Neuron (in vitro differentiated cells): ENCODE data around the gene TNRC6B.
"Not testable (repeated sequence)": the region's sequence is repeated elsewhere in the genome, so short reads cannot be mapped to it uniquely, and the experiment has no call there.

ENCODE experiments used
- H2AFZ ChIP-seq: one replicate; pipeline ENCODE4 v1.6.1; 2013; ENCODE audit warnings: low read depth, mild to moderate bottlenecking, inconsistent platforms, low read length, moderate library complexity
- H3K27me3 ChIP-seq: one replicate; pipeline ENCODE4 v1.6.1; 2013; ENCODE audit warnings: low read length; ENCODE audit not compliant: insufficient read depth
- H3K36me3 ChIP-seq: one replicate; pipeline ENCODE4 v1.6.1; 2013; ENCODE audit warnings: low read length; ENCODE audit not compliant: insufficient read depth
- H3K4me1 ChIP-seq: one replicate; pipeline ENCODE4 v1.6.1; 2013; ENCODE audit warnings: low read length; ENCODE audit not compliant: insufficient read depth
- H3K4me3 ChIP-seq: 2 replicates; pipeline ENCODE4 v1.5.1; 2013; ENCODE audit warnings: mild to moderate bottlenecking, low read length, moderate library complexity
- H3K9me3 ChIP-seq: one replicate; pipeline ENCODE4 v1.6.1; 2013; ENCODE audit warnings: low read length

Gene TNRC6B

GRCh38 chr22:40211476-40212054 is 33.8 kb downstream of the TNRC6B start:
- Histone ChIP-seq H3K27me3 (no peaks in the 10 kb centered on the region), H3K9me3 (no peaks in the 10 kb centered on the region), H3K4me3 (no peak overlapping the region), H3K36me3 (peaks cover 7% of the 10 kb centered on the region), H3K4me1 (peaks cover 2% of the 10 kb centered on the region), H2AFZ (no peak overlapping the region)

DNA sequence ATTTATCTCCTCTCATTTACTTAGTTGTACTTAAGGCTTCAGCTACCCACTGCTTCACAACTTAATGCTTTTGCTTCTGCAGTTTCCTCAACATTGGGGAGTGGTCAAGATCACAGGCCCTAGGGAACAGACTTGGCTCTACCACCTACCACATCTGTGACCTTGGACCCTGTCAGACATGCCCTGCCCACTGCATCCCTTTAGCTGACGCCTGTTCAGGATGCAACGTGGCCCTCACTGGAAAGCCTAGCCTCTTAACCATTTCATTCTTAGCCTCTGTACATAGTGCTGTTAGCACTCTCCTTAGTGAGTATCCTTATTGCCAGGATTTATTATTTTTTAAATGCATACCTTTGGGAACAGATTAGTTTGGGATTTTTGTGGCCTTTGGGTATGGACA is 34.4 kb downstream of the TNRC6B start:
- Histone ChIP-seq H3K4me1 (peaks cover 2% of the 10 kb centered on the region), H3K27me3 (no peaks in the 10 kb centered on the region), H3K4me3 (no peak overlapping the region), H3K9me3 (no peaks in the 10 kb centered on the region), H2AFZ (no peak overlapping the region), H3K36me3 (peaks cover 7% of the 10 kb centered on the region)

- H3K36me3 ChIP-seq, result peaks cover 9% of the 10 kb centered on the region
- H3K4me1 ChIP-seq, result peaks cover 5% of the 10 kb centered on the region
- H3K27me3 ChIP-seq, result no peaks in the 10 kb centered on the region
- no peaks in the 10 kb centered on the region for H3K9me3 ChIP-seq
- H3K4me3 ChIP-seq, result no peak overlapping the region
- H2AFZ ChIP-seq, result no peak overlapping the region
These were observed 35.8 kb downstream of the TNRC6B start for GRCh38 chr22:40213478-40213877.

- Histone ChIP-seq H3K4me3 (no peak overlapping the region), H3K9me3 (no peaks in the 10 kb centered on the region), H3K36me3 (peaks cover 10% of the 10 kb centered on the region), H2AFZ (no peak overlapping the region), H3K4me1 (peaks cover 3% of the 10 kb centered on the region), H3K27me3 (no peaks in the 10 kb centered on the region)
These were observed 37.5 kb downstream of the TNRC6B start for GRCh38 chr22:40215266-40215665.

DNA sequence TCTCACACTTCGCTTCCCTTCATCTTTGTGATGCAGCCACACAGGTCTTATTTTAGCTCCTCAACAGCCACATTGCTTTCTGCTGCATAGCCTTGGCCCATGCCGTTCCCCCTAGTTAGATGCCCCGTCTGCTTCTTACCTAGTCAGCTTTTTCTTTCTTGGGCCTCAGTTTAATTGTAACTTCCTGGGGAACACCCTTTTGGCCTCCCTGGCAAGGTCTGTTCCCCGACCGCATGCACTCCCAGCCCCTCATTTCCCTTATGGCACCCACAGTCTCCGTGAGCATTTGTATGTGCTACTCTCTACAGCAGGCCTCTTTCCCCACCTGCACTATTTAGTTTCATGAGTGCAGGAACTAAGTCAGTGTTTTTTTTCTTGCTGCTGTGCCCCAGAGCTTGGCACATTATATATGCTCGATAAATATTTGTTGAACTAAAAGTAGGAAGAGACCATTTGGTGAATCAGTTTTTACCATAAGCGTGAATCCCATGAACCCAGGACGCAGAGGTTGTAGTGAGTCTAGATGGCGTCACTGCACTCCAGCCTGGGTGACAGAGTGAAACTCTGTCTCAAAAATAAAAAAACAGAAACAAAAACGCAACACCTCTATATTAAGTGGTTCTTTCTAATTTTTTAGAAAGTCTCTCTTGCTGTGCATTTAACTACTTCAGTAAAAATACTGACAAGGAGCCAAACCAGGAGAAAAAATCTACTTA is 38.5 kb downstream of the TNRC6B start:
- Histone ChIP-seq H3K4me1 (peaks cover 3% of the 10 kb centered on the region), H3K36me3 (peaks cover 10% of the 10 kb centered on the region), H2AFZ (no peak overlapping the region), H3K27me3 (no peaks in the 10 kb centered on the region), H3K4me3 (no peak overlapping the region), H3K9me3 (no peaks in the 10 kb centered on the region)

GRCh38 chr22:40218152-40218551 is 40.4 kb downstream of the TNRC6B start:
- H3K36me3 ChIP-seq, result peaks cover 8% of the 10 kb centered on the region
- peaks cover 2% of the 10 kb centered on the region for H3K9me3 ChIP-seq
- peaks cover 3% of the 10 kb centered on the region for H3K4me1 ChIP-seq
- no peak overlapping the region for H3K4me3 ChIP-seq
- H3K27me3 ChIP-seq, result no peaks in the 10 kb centered on the region
- H2AFZ ChIP-seq, result no peak overlapping the region

- H3K27me3 ChIP-seq, result no peaks in the 10 kb centered on the region
- H3K36me3 ChIP-seq, result peaks cover 6% of the 10 kb centered on the region
- no peak overlapping the region for H2AFZ ChIP-seq
- peaks cover 3% of the 10 kb centered on the region for H3K4me1 ChIP-seq
- no peak overlapping the region for H3K4me3 ChIP-seq
- H3K9me3 ChIP-seq, result peaks cover 2% of the 10 kb centered on the region
These were observed 41.1 kb downstream of the TNRC6B start for GRCh38 chr22:40218723-40219294.

DNA sequence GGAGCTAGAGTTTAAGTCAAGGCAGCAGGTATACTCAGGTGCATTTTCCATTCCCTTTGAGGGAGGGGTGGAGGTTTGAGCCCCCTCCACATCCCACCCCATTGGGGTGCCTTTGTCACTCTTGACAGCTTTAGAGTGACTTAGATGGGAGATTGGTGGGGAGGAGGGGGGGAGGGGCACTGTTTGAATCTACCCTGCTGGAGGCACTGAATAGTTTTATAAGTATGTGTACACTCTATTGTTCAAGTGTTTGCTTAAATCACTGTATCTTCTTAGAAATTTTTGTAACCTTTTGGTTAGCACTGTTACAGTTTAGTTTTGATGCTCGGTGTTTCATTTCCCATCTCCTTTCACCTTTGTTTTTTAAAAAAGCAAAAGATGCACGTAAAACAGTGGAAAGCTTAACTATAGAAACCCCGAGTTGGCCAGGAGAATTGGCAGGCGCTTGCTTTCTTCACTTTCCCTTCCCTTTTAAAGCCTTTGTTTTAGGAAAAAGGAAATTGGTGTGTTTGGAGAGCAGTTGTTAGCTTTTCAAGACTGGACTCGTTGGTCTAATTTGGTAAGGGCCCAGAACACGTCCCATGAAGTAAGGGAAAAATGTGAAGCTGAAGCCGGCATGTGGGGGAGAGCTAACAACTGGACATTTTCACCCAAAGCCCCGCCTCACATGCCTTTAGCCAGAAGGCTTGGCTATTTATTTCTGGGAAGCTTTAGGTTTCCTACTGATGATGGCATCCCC is 42.8 kb downstream of the TNRC6B start:
- peaks cover 4% of the 10 kb centered on the region for H3K9me3 ChIP-seq
- peaks cover 6% of the 10 kb centered on the region for H3K36me3 ChIP-seq
- H3K27me3 ChIP-seq, result no peaks in the 10 kb centered on the region
- no peak overlapping the region for H3K4me3 ChIP-seq
- peaks cover 3% of the 10 kb centered on the region for H3K4me1 ChIP-seq
- H2AFZ ChIP-seq, result no peak overlapping the region

DNA sequence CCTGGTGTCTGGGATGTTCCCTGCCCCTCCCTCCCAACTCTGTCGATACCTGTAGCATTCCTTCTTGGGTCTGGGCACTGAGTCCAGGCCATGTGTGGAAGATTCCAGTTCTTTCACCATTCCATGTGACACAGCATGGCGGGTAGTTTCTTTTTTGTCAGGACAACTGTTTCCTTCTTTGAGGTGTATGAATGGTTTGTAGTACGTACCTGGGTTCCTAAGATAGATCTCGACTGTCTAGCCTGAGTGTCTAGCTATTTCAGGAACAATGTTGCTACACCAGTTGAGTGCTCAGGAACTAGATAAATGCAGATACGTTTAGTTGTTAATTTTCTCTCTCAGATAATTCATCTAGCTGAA is 43.3 kb downstream of the TNRC6B start:
- Histone ChIP-seq H3K36me3 (peaks cover 2% of the 10 kb centered on the region), H3K4me1 (peaks cover 3% of the 10 kb centered on the region), H3K4me3 (no peak overlapping the region), H3K9me3 (peaks cover 4% of the 10 kb centered on the region), H2AFZ (no peak overlapping the region), H3K27me3 (no peaks in the 10 kb centered on the region)

DNA sequence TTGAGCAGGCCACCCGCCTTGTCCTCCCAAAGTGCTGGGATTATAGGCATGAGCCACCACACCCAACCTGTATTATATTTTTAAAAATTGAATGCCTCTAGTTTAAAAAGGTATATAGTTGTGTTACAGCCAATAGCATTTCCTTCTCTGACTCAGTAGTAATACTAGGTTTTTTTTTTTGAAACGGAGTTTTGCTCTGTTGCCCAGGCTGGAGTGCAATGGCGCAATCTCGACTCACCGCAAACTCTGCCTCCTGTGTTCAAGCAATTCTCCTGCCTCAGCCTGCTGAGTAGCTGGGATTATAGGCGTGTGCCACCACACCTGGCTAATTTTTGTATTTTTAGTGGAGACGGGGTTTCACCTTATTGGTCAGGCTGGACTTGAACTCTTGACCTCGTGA is 45.3 kb downstream of the TNRC6B start:
- not testable (repeated sequence) for H3K36me3 ChIP-seq, H3K27me3 ChIP-seq, H2AFZ ChIP-seq, H3K4me1 ChIP-seq, H3K9me3 ChIP-seq, H3K4me3 ChIP-seq

- H3K4me1 ChIP-seq, result no peaks in the 10 kb centered on the region
- peaks cover 11% of the 10 kb centered on the region for H3K36me3 ChIP-seq
- H3K27me3 ChIP-seq, result no peaks in the 10 kb centered on the region
- H3K4me3 ChIP-seq, result no peak overlapping the region
- peaks cover 4% of the 10 kb centered on the region for H3K9me3 ChIP-seq
- no peak overlapping the region for H2AFZ ChIP-seq
These were observed 47.0 kb downstream of the TNRC6B start for GRCh38 chr22:40224702-40225101.

DNA sequence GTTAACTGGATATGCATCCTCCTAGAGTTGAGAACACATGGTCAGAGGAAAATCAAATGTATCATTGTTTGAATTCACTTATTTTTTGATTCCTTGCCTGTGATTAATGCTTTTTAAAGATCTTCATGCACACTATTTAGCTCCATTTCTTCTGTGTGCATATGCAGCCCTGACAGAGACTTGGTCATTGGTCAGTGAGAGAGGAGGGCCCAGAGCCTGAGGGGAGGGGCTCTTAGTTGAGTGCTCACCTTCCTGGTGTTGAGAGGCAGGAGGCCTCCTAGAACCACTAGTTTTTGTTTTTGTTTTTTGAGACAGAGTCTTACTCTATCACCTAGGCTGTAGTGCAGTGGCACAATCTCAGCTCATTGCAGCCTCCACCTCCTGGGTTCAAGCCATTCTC is 48.9 kb downstream of the TNRC6B start:
- H2AFZ ChIP-seq, result no peak overlapping the region
- H3K4me1 ChIP-seq, result no peaks in the 10 kb centered on the region
- no peak overlapping the region for H3K4me3 ChIP-seq
- H3K36me3 ChIP-seq, result peaks cover 19% of the 10 kb centered on the region
- H3K27me3 ChIP-seq, result no peaks in the 10 kb centered on the region
- H3K9me3 ChIP-seq, result peaks cover 6% of the 10 kb centered on the region

DNA sequence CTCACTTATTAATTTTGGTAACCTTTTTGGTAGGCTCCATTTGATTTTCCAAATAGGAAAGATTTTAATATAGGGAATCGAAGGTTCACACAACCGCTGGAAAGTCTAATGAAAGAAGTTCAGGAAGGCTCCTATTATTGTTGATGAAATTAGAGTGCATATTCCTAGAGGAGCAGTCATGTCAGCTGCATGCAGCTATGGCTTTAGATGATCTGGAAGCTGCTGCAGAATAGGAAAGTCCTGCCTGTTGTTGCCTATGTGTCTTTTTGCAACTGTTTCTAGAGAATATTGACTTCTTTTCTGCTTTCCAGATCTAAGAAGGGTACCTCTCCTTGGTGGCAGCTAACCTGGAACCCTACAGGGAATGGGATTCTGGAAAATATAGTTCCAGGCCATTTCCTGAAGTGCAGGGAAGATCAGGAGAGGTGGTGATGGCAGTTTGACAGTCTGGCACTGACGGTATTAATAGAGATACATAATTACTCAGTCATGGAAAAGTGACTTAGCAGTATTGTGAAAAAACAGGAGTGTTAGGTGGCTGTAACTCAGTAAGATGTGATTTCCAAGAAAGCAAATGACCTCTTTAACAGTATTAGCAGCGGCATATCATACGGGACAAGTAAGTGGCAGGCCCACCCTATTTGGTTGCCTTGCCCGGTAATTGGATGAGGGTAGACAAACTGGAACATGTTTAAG is 54.0 kb downstream of the TNRC6B start:
- H3K4me3 ChIP-seq, result no peak overlapping the region
- H3K27me3 ChIP-seq, result no peaks in the 10 kb centered on the region
- no peaks in the 10 kb centered on the region for H3K4me1 ChIP-seq
- no peak overlapping the region for H2AFZ ChIP-seq
- peaks cover 41% of the 10 kb centered on the region for H3K36me3 ChIP-seq
- H3K9me3 ChIP-seq, result peaks cover 8% of the 10 kb centered on the region
